Adipocyte (in vitro differentiated cells): ENCODE measurements around the gene BAAT.
"Not testable (repeated sequence)": the region's sequence is repeated elsewhere in the genome, so short reads cannot be mapped to it uniquely, and the experiment has no call there.

Experiments
- DNase-seq: peaks from one replicate; pipeline ENCODE4 v3.0.0-alpha.2; 2015; ENCODE audit warnings: low read depth
- H3K27me3 ChIP-seq: replicated peaks from 2 replicates; pipeline ENCODE4 v1.7.0; 2013; ENCODE audit warnings: mild to moderate bottlenecking, low read length, moderate library complexity; ENCODE audit not compliant: control insufficient read depth, insufficient read depth
- H3K36me3 ChIP-seq: 2 replicates; pipeline ENCODE4 v1.7.0; 2013; ENCODE audit warnings: low read length, mild to moderate bottlenecking, moderate library complexity; ENCODE audit not compliant: control insufficient read depth, insufficient read depth, severe bottlenecking
- H3K4me1 ChIP-seq: 2 replicates; pipeline ENCODE4 v1.7.0; 2013; ENCODE audit warnings: mild to moderate bottlenecking, low read length, moderate library complexity; ENCODE audit not compliant: control insufficient read depth, insufficient read depth
- H3K4me3 ChIP-seq: 2 replicates; pipeline ENCODE4 v1.7.0; 2013; ENCODE audit warnings: mild to moderate bottlenecking, low read length, moderate library complexity
- H3K9ac ChIP-seq: 2 replicates; pipeline ENCODE4 v1.7.0; 2013; ENCODE audit warnings: mild to moderate bottlenecking, low read length, moderate library complexity
- H3K9me3 ChIP-seq: 2 replicates; pipeline ENCODE4 v1.7.0; 2013; ENCODE audit warnings: mild to moderate bottlenecking, low read length, moderate library complexity; ENCODE audit not compliant: control insufficient read depth

The BAAT gene

DNA sequence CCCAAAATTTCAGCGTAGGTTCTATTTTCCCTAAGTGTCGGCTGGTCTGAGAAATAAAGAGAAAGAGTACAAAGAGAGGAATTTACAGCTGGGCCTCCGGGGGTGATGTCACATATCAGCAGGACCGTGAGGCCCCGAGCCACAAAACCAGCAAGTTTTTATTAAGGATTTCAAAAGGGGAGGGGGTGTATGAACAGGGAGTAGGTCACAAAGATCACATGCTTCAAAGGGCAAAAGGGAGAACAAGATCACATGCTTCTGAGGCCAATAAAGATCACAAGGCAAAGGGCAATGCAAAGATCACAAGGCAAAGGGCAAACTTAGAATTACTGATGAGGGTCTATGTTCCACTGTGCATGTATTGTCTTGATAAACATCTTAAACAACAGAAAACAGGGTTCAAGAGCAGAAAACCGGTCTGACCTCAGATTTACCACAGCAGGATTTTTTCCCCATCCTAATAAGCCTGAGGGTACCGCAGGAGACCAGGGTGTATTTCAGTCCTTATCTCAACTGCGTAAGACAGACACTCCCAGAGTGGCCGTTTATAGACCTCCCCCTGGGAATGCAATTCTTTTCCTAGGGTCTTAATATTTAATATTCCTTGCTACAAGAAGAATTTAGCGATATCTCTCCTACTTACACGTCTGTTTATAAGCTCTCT lies at the start of gene BAAT:
TSS of gene BAAT (minus strand) at position 134 of the 664 bp plus-strand sequence. CDS start 13,602 bp downstream, outside the sequence.
- H3K36me3 ChIP-seq, result peaks cover 20% of the 10 kb centered on the region
- not testable (repeated sequence) for H3K9me3 ChIP-seq, H3K4me1 ChIP-seq, H3K27me3 ChIP-seq, H3K9ac ChIP-seq, H3K4me3 ChIP-seq, DNase-seq

DNA sequence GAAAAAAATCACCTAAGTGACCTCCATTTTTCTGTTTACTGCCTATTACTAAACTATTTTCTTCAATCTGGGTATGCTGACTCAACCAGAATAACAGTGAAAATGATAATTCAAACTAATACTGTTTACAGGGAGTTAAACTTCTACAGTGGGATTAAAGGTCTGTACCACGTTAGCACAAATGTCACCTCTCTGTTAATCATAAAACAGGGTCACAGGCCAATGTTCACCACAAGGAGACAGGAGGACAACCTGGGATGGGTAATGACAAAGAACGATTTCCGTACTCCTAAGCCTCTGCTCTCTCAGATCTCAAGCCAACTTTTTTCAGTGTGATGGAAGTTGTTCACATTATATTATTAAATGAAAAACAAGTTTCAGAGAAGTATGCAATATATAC lies 48.4 kb upstream of the BAAT start:
- no peak for DNase-seq
- Histone ChIP-seq H3K4me3 (no peak overlapping the region), H3K36me3 (no peaks in the 10 kb centered on the region), H3K4me1 (no peaks in the 10 kb centered on the region), H3K9ac (no peak overlapping the region), H3K9me3 (no peaks in the 10 kb centered on the region), H3K27me3 (peaks cover 6% of the 10 kb centered on the region)

GRCh38 chr9:101432740-101433139 lies 47.9 kb upstream of the BAAT start:
- no peak for DNase-seq
- Histone ChIP-seq H3K9ac (no peak overlapping the region), H3K9me3 (no peaks in the 10 kb centered on the region), H3K36me3 (no peaks in the 10 kb centered on the region), H3K4me1 (no peaks in the 10 kb centered on the region), H3K27me3 (peaks cover 6% of the 10 kb centered on the region), H3K4me3 (no peak overlapping the region)

GRCh38 chr9:101432171-101432570 lies 47.4 kb upstream of the BAAT start:
- H3K36me3 ChIP-seq, result no peaks in the 10 kb centered on the region
- no peak overlapping the region for H3K9ac ChIP-seq
- peaks cover 6% of the 10 kb centered on the region for H3K27me3 ChIP-seq
- H3K9me3 ChIP-seq, result no peaks in the 10 kb centered on the region
- DNase-seq, result no peak
- no peaks in the 10 kb centered on the region for H3K4me1 ChIP-seq
- no peak overlapping the region for H3K4me3 ChIP-seq

DNA sequence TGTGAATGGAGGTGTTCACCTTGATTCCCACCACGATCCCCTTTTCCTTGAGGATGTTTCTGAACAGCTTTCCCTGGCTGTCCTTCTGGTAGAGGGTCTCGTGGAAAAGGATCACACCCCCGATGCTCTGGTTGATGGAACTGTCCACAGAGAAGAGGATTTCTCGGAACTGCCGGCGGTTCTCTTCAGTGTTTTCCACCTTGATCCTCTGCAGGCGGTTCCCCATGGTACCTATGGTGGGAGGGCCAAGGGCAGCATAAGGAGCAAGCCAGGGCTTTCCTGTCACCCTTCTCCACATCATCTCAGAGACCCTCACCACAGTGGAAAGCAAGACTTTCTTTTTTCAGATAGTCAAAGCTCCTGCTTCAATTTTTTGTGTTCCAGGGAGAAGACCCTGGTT lies 44.9 kb upstream of the BAAT start:
- peaks cover 6% of the 10 kb centered on the region for H3K27me3 ChIP-seq
- H3K9me3 ChIP-seq, result no peaks in the 10 kb centered on the region
- H3K4me3 ChIP-seq, result no peak overlapping the region
- H3K4me1 ChIP-seq, result no peaks in the 10 kb centered on the region
- H3K36me3 ChIP-seq, result no peaks in the 10 kb centered on the region
- DNase-seq, result no peak
- no peak overlapping the region for H3K9ac ChIP-seq

DNA sequence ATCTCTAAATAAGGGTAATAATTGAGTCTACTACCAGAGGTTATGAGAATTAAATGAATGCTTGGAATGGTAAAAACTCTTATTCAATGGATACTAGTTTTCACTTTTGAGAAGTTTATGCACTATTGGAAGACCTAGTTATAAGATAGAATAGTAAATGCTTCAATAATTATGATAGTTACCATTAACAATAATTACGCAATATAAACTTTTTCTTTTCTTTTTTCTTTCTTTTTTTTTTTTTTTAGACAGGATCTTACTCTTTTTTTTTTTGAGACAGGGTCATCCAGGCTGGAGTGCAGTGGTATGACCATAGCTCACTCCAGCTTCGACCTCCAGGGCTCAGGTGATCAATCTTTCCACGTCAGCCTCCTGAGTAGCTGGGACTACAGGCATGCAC lies 44.1 kb upstream of the BAAT start:
- Histone ChIP-seq H3K4me1 (no peaks in the 10 kb centered on the region), H3K36me3 (no peaks in the 10 kb centered on the region), H3K4me3 (no peak overlapping the region), H3K27me3 (peaks cover 6% of the 10 kb centered on the region), H3K9ac (no peak overlapping the region), H3K9me3 (no peaks in the 10 kb centered on the region)
- DNase-seq, result no peak

- no peak overlapping the region for H3K9ac ChIP-seq
- H3K9me3 ChIP-seq, result no peaks in the 10 kb centered on the region
- H3K4me1 ChIP-seq, result no peaks in the 10 kb centered on the region
- DNase-seq, result no peak
- no peak overlapping the region for H3K4me3 ChIP-seq
- H3K27me3 ChIP-seq, result peaks cover 6% of the 10 kb centered on the region
- no peaks in the 10 kb centered on the region for H3K36me3 ChIP-seq
Measured at GRCh38 chr9:101427957-101428655, 43.3 kb upstream of the BAAT start.

DNA sequence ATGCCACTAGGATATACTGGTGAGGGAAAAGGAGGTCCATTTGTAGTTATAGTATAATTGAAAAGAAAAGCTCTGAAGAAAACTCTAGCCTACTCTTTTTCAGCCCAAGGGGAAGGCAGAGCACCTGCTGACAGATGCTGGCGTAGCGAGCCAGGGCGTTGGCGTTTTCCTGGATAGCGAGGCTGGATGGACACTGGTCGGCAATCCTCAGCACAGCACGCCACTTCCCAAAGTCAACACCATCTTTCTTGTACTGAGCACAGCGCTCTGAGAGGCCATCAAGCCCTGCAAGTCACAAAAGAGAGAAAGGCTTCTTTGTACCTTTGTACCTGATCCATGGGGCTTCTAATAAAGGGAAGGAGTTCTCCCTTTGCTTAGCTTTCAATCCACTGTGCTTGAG lies 42.6 kb upstream of the BAAT start:
- Histone ChIP-seq H3K9ac (no peak overlapping the region), H3K4me3 (no peak overlapping the region), H3K36me3 (no peaks in the 10 kb centered on the region), H3K9me3 (no peaks in the 10 kb centered on the region), H3K27me3 (peaks cover 6% of the 10 kb centered on the region), H3K4me1 (no peaks in the 10 kb centered on the region)
- no peak for DNase-seq

DNA sequence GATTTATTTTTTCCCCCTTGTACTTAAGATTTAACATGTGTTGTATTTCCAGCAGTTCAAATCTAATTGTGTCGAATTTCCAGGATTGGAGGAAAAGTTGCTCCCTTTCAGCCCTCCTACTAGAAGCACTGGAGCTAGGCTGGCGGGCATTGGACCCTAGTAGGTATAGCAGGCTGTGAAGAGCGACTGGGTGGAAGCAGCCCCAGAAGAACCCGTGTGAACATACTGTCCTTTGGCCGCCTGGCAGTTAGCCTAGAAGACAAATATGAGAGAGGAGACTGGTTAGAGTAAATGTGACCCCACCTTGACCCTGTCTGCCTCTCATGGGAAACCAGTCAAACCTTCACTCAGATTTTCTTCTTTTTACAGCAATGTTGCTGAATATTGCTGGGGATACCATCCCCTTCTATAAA lies 36.9 kb upstream of the BAAT start:
- H3K36me3 ChIP-seq, result no peaks in the 10 kb centered on the region
- DNase-seq, result no peak
- no peak overlapping the region for H3K4me3 ChIP-seq
- peaks cover 6% of the 10 kb centered on the region for H3K4me1 ChIP-seq
- H3K9ac ChIP-seq, result no peak overlapping the region
- H3K9me3 ChIP-seq, result no peaks in the 10 kb centered on the region
- H3K27me3 ChIP-seq, result no peaks in the 10 kb centered on the region

DNA sequence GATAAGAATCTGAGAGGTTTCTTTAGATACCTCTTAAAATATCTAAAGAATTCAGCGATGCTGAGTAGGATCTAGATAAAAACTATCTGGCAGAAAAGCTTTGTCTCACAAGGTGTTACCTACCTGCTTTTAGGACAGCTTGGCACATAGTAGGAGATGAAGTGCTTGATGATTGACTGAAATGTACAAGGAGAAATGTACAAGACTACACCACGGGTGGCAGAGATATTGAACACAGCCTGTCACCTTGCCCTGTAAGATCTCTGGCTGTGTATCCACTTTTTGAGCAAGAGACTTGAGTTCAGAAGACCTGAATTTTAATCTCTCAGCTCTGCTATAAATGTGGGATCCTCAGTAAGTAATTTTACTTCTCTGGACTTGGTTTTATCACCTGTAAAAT lies 35.1 kb upstream of the BAAT start:
- Histone ChIP-seq H3K4me1 (peaks cover 6% of the 10 kb centered on the region), H3K27me3 (no peaks in the 10 kb centered on the region), H3K36me3 (no peaks in the 10 kb centered on the region), H3K4me3 (no peak overlapping the region), H3K9me3 (no peaks in the 10 kb centered on the region), H3K9ac (no peak overlapping the region)
- DNase-seq, result no peak

DNA sequence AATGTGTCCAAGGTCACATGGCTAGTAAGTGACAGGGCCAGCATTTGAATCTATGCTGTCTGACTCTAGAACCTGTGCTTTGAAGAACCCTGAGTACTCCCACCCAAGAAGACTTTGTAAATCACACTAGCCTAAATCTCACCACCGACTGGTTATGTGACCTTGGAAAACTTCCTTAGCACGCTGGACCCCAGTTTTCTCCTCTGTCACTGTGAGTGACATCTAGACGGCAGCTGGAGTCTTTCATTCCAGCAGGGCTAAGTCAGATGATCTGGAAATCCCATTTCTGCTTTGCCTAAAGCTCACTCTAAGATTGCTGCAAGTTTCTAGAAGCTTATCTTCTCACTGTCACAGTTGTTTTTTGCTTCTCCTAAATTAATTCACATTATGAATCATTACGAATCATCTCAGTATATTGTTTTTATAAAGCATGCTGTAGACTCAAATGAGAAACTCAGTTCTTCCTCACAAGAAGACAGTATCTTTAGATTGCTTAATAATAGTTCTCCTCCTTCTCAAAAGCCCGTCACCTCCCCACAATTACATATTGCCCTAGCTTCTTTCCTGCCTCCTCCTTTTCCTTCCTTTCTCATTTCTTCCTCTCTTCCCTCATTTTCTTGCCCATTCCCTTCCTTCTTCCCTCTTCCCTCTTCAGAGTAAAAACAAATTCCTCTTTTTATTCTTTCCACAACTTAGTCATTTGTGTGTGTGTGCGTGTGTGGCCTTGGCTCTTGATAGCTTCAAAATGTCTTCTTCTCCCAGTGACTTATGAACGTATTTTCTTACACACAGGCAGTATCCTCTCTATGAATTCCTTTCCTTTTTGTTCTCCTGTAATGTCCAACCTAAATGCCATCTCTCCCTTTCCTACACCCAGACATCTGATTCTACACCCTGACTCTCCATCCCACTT lies 34.0 kb upstream of the BAAT start:
- Histone ChIP-seq H3K9ac (no peak overlapping the region), H3K27me3 (no peaks in the 10 kb centered on the region), H3K9me3 (peaks cover 1% of the 10 kb centered on the region), H3K4me1 (peaks cover 6% of the 10 kb centered on the region), H3K4me3 (no peak overlapping the region), H3K36me3 (no peaks in the 10 kb centered on the region)
- no peak for DNase-seq
